ENCODE results near the gene SDF4. TPM values are rescaled to one million over a fixed set of nuclear protein-coding genes. Genes with fewer than 3 reads are reported as not detected.
"Not testable (repeated sequence)": the region's sequence is repeated elsewhere in the genome, so short reads cannot be mapped to it uniquely, and the experiment has no call there.

The SDF4 gene
- total and polyA plus RNA-seq, 11 donors = 102 to 212 (median 120) TPM

DNA sequence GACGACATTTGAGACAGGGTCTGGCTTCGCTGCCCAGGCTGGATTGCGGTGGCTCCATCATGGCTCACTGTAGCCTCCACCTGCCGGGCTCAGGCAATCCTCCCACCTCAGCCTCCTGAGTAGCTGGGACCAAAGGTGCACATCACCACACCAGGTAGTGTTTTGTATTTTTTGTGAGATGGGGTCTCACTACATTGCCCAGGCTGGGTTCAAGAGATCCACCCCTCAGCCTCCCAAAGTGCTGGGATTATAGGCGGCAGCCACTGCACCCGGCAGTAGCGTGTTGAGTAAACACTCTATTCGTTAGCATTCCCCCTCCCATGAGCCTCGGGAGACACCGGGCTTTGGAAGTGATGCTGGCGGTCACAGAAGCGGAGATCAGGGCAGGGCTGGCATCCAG is 21.5 kb upstream of the SDF4 start:
- peaks cover 0 to 53% (median 45%) of the 10 kb centered on the region in 9 donors for H3K36me3 ChIP-seq
- intact Hi-C loops (cut with DNase I) = loop anchor here in 3 of 10 donors (2.0 to 5.0 kb wide), 2 partner anchors 131 kb away; no protein-coding TSS in a partner anchor

DNA sequence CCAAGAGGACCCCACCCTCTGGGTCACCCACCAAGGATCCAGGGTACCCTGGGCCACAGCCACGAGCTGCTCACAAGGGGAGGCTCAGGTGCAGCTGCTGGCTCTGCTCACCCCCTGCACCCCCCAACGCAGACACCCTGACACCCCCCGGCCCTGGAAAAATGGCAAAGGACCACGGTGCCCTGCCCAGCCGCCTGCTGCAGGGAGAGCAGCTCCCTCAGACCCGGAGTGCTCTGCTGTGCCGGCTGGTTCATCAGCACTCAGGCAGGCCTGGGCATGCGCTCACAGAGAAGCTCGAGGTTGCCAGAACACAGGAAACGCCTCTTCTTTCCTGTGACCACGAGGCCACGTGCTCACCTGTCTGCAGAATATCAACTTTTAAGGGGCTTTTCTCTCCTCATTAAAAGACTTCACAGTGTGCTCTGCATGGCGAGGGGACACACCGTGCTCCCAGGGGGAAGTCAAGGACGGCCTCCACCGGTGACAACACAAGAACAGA is 19.0 kb upstream of the SDF4 start:
- peaks cover 0 to 41% (median 33%) of the 10 kb centered on the region in 9 donors for H3K36me3 ChIP-seq
- H3K27ac ChIP-seq = no peak overlapping the region
- WGBS, 4 donors = 67 to 75% (median 71%) methylated on average over 12 to 16 of the region's 16 CpGs
- TF ChIP-seq, protein P1, sequence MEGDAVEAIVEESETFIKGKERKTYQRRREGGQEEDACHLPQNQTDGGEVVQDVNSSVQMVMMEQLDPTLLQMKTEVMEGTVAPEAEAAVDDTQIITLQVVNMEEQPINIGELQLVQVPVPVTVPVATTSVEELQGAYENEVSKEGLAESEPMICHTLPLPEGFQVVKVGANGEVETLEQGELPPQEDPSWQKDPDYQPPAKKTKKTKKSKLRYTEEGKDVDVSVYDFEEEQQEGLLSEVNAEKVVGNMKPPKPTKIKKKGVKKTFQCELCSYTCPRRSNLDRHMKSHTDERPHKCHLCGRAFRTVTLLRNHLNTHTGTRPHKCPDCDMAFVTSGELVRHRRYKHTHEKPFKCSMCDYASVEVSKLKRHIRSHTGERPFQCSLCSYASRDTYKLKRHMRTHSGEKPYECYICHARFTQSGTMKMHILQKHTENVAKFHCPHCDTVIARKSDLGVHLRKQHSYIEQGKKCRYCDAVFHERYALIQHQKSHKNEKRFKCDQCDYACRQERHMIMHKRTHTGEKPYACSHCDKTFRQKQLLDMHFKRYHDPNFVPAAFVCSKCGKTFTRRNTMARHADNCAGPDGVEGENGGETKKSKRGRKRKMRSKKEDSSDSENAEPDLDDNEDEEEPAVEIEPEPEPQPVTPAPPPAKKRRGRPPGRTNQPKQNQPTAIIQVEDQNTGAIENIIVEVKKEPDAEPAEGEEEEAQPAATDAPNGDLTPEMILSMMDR (IDR thresholded peaks at IDR 0.05) = no peak
- TF ChIP-seq POLR2A (IDR thresholded peaks at IDR 0.05) = no peak
- peaks cover 1 to 22% (median 11%) of the 10 kb centered on the region in 9 donors for H3K27me3 ChIP-seq
- no peak overlapping the region for H3K4me3 ChIP-seq
- ATAC-seq (peak in 2 of 4 donors; percentile 15 to 22), DNase-seq (peak in 1 of 5 donors; percentile 62)
- intact Hi-C loops (cut with DNase I) = loop anchor here in 7 of 10 donors (1.0 to 5.0 kb wide), 4 partner anchors 128 to 130 kb away; no protein-coding TSS in a partner anchor
- no peaks in the 10 kb centered on the region for H3K9me3 ChIP-seq
- H3K4me1 ChIP-seq = peaks cover 0 to 14% (median 0%) of the 10 kb centered on the region in 12 donors

More for the DNA sequence above, 21.5 kb upstream of the SDF4 start:
- no peak overlapping the region for H3K4me3 ChIP-seq
- H3K4me1 ChIP-seq = no peaks in the 10 kb centered on the region
- H3K27ac ChIP-seq = no peak overlapping the region
- no peak for TF ChIP-seq POLR2A (IDR thresholded peaks at IDR 0.05)
- TF ChIP-seq, protein P1 (IDR thresholded peaks at IDR 0.05) = no peak
- H3K9me3 ChIP-seq = no peaks in the 10 kb centered on the region
- no peak for DNase-seq
- WGBS, 4 donors = 85 to 99% (median 93%) methylated on average over 12 of the region's 12 CpGs
- H3K27me3 ChIP-seq = no peaks in the 10 kb centered on the region
- no peak for ATAC-seq

DNA sequence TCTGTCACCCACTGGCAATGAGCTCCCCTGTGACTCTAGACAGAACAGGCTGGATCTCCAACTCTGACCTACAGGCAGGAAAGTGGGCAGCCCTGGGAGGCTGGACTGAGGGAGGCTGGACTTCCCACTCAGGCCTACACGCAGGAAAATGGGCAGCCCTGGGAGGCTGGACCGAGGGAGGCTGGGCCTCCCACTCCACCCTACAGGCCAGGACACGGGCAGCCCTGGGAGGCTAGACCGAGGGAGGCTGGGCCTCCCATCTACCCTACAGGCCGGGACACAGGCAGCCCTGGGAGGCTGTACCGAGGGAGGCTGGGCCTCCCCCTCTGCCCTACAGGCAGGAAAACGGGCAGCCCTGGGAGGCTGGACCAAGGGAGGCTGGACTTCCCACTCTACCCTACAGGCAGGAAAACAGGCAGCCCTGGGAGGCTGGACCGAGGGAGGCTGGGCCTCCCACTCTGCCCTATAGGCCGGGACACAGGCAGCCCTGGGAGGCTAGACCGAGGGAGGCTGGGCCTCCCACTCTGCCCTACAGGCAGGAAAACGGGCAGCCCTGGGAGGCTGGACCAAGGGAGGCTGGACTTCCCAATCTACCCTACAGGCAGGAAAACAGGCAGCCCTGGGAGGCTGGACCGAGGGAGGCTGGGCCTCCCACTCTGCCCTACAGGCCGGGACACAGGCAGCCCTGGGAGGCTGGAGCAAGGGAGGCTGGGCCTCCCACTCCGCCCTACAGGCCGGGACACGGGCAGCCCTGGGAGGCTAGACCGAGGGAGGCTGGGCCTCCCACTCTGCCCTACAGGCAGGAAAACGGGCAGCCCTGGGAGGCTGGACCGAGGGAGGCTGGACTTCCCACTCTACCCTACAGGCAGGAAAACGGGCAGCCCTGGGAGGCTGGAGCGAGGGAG is 16.5 kb upstream of the SDF4 start:
- intact Hi-C loops (cut with DNase I) = loop anchor here in 1 of 10 donors (5.0 kb wide), 1 partner anchor 126 kb away; no protein-coding TSS in a partner anchor
- not testable (repeated sequence) for H3K9me3 ChIP-seq, ATAC-seq, H3K4me3 ChIP-seq, DNase-seq, H3K27ac ChIP-seq
- Histone ChIP-seq H3K36me3 (peaks cover 0 to 15% (median 8%) of the 10 kb centered on the region in 9 donors), H3K27me3 (peaks cover 6 to 34% (median 18%) of the 10 kb centered on the region in 9 donors), H3K4me1 (peaks cover 0 to 27% (median 0%) of the 10 kb centered on the region in 12 donors)
- WGBS, 4 donors = 88 to 94% (median 90%) methylated on average over 4 to 21 of the region's 21 CpGs

DNA sequence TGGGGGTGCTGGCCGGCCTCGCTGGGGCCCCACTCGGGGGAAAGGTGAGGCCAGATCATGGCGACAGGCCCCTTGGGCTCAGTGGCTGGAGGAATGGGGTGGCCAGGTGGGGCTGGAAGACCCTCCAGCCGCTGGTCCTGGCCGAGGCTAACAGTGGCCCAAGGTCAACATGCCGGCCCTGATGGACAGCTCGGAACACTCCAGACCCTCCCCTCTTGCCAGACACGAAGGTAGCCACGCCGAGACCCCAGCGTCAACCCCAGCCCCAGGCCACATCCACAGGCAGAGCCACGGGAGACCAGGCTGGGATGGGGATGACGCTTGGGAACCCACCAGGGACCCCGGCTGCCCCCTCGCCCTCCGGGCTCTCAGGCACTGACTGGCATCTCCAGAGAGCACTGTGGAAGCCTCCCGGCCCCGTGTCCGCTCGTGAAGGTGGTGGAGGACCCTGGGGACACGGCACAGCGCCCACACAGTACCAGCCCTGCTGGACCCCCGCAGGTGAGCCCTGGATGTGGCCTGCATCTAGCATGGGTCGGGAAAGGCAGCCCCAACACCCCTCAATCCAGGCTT is 15.6 kb upstream of the SDF4 start:
- no peak for ATAC-seq
- no peak for DNase-seq
- 66 to 73% (median 69%) methylated on average over 10 to 25 of the region's 25 CpGs for WGBS, 4 donors

More for the DNA sequence above, 15.6 kb upstream of the SDF4 start:
- TF ChIP-seq, protein P1 (IDR thresholded peaks at IDR 0.05) = no peak
- no peak for TF ChIP-seq POLR2A (IDR thresholded peaks at IDR 0.05)
- Histone ChIP-seq H3K27me3 (peaks cover 6 to 34% (median 18%) of the 10 kb centered on the region in 9 donors), H3K36me3 (peaks cover 0 to 6% (median 2%) of the 10 kb centered on the region in 9 donors), H3K4me1 (peaks cover 0 to 27% (median 0%) of the 10 kb centered on the region in 12 donors), H3K9me3 (no peaks in the 10 kb centered on the region), H3K27ac (no peak overlapping the region), H3K4me3 (no peak overlapping the region)
- intact Hi-C loops (cut with DNase I) = loop anchor here in 1 of 10 donors (5.0 kb wide), 1 partner anchor 125 kb away; no protein-coding TSS in a partner anchor

All from heart left ventricle (tissue), 16 donors.